Thyroid gland (tissue), 4 donors: ENCODE results near the gene GPR22.

Experiments used
- CTCF ChIP-seq, 6 experiments: fragments of 200-600 bp in 3 of 6; fragments of 450-650 bp in 3 of 6; sonication (generic) in 3 of 6; IDR thresholded peaks; one replicate each; pipeline ENCODE4 v1.5.1; 2016 to 2019; ENCODE audit warnings: antibody characterized with exemption in 6 of 6, mild to moderate bottlenecking in 2 of 6, inconsistent platforms in 1 of 6, moderate library complexity in 1 of 6
- POLR2A ChIP-seq, 2 donors: fragments of 450-650 bp; IDR thresholded peaks; one replicate each; pipeline ENCODE4 v1.6.1; 2017; ENCODE audit warnings: antibody characterized with exemption in 2 of 2, mild to moderate bottlenecking in 2 of 2, moderate library complexity in 1 of 2

GRCh38 chr7:107468824-107469223 is 1.0 kb upstream of the GPR22 start:
- TF ChIP-seq CTCF (IDR thresholded peaks at IDR 0.05) (no peak), POLR2A (IDR thresholded peaks at IDR 0.05) (no peak)
